ENCODE results near the gene TWF2. TPM values are rescaled to one million over a fixed set of nuclear protein-coding genes. Genes with fewer than 3 reads are reported as not detected.

TWF2 gene
- total and polyA plus RNA-seq, 10 of the 15 experiments (the other 5 are each of a cell fraction or from before 2014, with no cell fraction given), result 0.16 to 106 (median 68.5) TPM

- TF ChIP-seq REST (IDR thresholded peaks at IDR 0.05; ENCODE audit: low read depth, low read length) (no peak), NFXL1 (IDR thresholded peaks at IDR 0.05; ENCODE audit: borderline replicate concordance) (no peak), CBX3 (IDR thresholded peaks at IDR 0.05; ENCODE audit: borderline replicate concordance, low read depth) (no peak), RAD21 (IDR thresholded peaks at IDR 0.05; ENCODE audit: insufficient read depth, low read depth, low read length) (peak; percentile 83), YY1 (IDR thresholded peaks at IDR 0.05; ENCODE audit: low read depth, low read length) (peak; percentile 67; the same call in 1 of the 2 replicates), MYB (IDR thresholded peaks at IDR 0.05; ENCODE audit: borderline replicate concordance, low read depth, low read length) (no peak), MXI1 (IDR thresholded peaks at IDR 0.05; ENCODE audit: low read depth, low read length) (0 out of 2 replicates have a peak, but pooled peaks have one; percentile 7), CTCF (IDR thresholded peaks at IDR 0.05 in 2 of 3, conservative IDR thresholded peaks at IDR 0.05 in 1 of 3; ENCODE audit: control insufficient read depth in 2 of 3, extremely low read depth in 1 of 3, insufficient read depth in 1 of 3, low read depth in 3 of 3, low read length in 3 of 3) (peak; percentile 92 to 96 (median 93)), TCF3 (IDR thresholded peaks at IDR 0.05; ENCODE audit: borderline replicate concordance, insufficient read depth, low read depth, low read length) (no peak), ZNF207 (IDR thresholded peaks at IDR 0.05; ENCODE audit: borderline replicate concordance) (no peak), NRF1 (conservative IDR thresholded peaks at IDR 0.05; ENCODE audit: low read depth, low read length) (no peak), FOXK2 (IDR thresholded peaks at IDR 0.05) (no peak), SRF (IDR thresholded peaks at IDR 0.05; ENCODE audit: low read depth in 2 of 2, low read length in 2 of 2) (no peak), KLF5 (IDR thresholded peaks at IDR 0.05; ENCODE audit: partially characterized antibody) (no peak), NR2F1 (conservative IDR thresholded peaks at IDR 0.05) (no peak), IKZF1 (conservative IDR thresholded peaks at IDR 0.05) (no peak), BCLAF1 (IDR thresholded peaks at IDR 0.05) (no peak), HDGF (IDR thresholded peaks at IDR 0.05) (0 out of 2 replicates have a peak, but pooled peaks have one; percentile 47), IRF3 (IDR thresholded peaks at IDR 0.05) (no peak), CHD1 (IDR thresholded peaks at IDR 0.05; ENCODE audit: low read depth, low read length) (no peak), HDAC6 (IDR thresholded peaks at IDR 0.05; ENCODE audit: unreplicated experiment) (no peak), SREBF2 (IDR thresholded peaks at IDR 0.05; ENCODE audit: low read length) (no peak)
These were observed 18.5 kb downstream of the TWF2 start (continued) for GRCh38 chr3:52220380-52221026.

Data from GM12878 (cell line).